ENCODE measurements around the gene USH2A.

Gene USH2A

GRCh38 chr1:215868500-215868899 lies 554.7 kb downstream of the USH2A start:
- DNase-seq (ENCODE audit: low read depth in 2 of 2), result no peak

- no peak for DNase-seq (ENCODE audit: low read depth in 2 of 2)
Observed at GRCh38 chr1:215865060-215865459, 558.2 kb downstream of the USH2A start.

- no peak for DNase-seq (ENCODE audit: low read depth in 2 of 2)
Observed at GRCh38 chr1:215863796-215864195, 559.5 kb downstream of the USH2A start.

- DNase-seq (ENCODE audit: low read depth in 2 of 2), result no peak
Observed at GRCh38 chr1:215860833-215861232, 562.4 kb downstream of the USH2A start.

GRCh38 chr1:215857317-215857716 lies 565.9 kb downstream of the USH2A start:
- no peak for DNase-seq (ENCODE audit: low read depth in 2 of 2)

- no peak for DNase-seq (ENCODE audit: low read depth in 2 of 2)
Observed at GRCh38 chr1:215845234-215845891, 577.9 kb downstream of the USH2A start.

GRCh38 chr1:215844777-215845176 lies 578.5 kb downstream of the USH2A start:
- DNase-seq (ENCODE audit: low read depth in 2 of 2), result no peak

- no peak for DNase-seq (ENCODE audit: low read depth in 2 of 2)
Observed at GRCh38 chr1:215844266-215844665, 579.0 kb downstream of the USH2A start.

GRCh38 chr1:215842905-215843304 lies 580.3 kb downstream of the USH2A start:
- DNase-seq (ENCODE audit: low read depth in 2 of 2), result no peak

GRCh38 chr1:215835951-215836350 lies 587.3 kb downstream of the USH2A start:
- DNase-seq (ENCODE audit: low read depth in 2 of 2), result no peak

- DNase-seq (ENCODE audit: low read depth in 2 of 2), result no peak
Observed at GRCh38 chr1:215833941-215834729, 589.1 kb downstream of the USH2A start.

- DNase-seq (ENCODE audit: low read depth in 2 of 2), result no peak
Observed at GRCh38 chr1:215830226-215830810, 592.9 kb downstream of the USH2A start.

GRCh38 chr1:215825056-215825455 lies 598.2 kb downstream of the USH2A start:
- no peak for DNase-seq (ENCODE audit: low read depth in 2 of 2)

GRCh38 chr1:215824245-215824644 lies 599.0 kb downstream of the USH2A start:
- DNase-seq (ENCODE audit: low read depth in 2 of 2), result no peak

GRCh38 chr1:215819114-215819513 lies 604.1 kb downstream of the USH2A start:
- DNase-seq (ENCODE audit: low read depth in 2 of 2), result no peak

- DNase-seq (ENCODE audit: low read depth in 2 of 2), result no peak
Observed at GRCh38 chr1:215807911-215808436, 615.3 kb downstream of the USH2A start.

- no peak for DNase-seq (ENCODE audit: low read depth in 2 of 2)
Observed at GRCh38 chr1:215807218-215807617, 616.0 kb downstream of the USH2A start.

- DNase-seq (ENCODE audit: low read depth in 2 of 2), result no peak
Observed at GRCh38 chr1:215797859-215798258, 625.4 kb downstream of the USH2A start.

GRCh38 chr1:215794156-215794555 lies 629.1 kb downstream of the USH2A start:
- no peak for DNase-seq (ENCODE audit: low read depth in 2 of 2)

GRCh38 chr1:215793180-215793579 lies 630.1 kb downstream of the USH2A start:
- DNase-seq (ENCODE audit: low read depth in 2 of 2), result no peak

- no peak for DNase-seq (ENCODE audit: low read depth in 2 of 2)
Observed at GRCh38 chr1:215792446-215792845, 630.8 kb downstream of the USH2A start.

GRCh38 chr1:215789981-215790380 lies 633.3 kb downstream of the USH2A start:
- DNase-seq (ENCODE audit: low read depth in 2 of 2), result no peak

GRCh38 chr1:215786997-215787396 lies 636.3 kb downstream of the USH2A start:
- DNase-seq (ENCODE audit: low read depth in 2 of 2), result no peak

Measured in stimulated activated CD8-positive, alpha-beta memory T cell treated with anti-CD3 and anti-CD28 coated beads, Interleukin-2, amount 100 ng/mL, for 1 hour (primary cell).